Amygdala (tissue), 56 donors: ENCODE data around the gene METTL25.

ENCODE experiments used
- DNase-seq, 56 donors: peaks; one replicate each; lab custom pipeline; 2025; lab: John Stamatoyannopoulos, UW

Gene METTL25

DNA sequence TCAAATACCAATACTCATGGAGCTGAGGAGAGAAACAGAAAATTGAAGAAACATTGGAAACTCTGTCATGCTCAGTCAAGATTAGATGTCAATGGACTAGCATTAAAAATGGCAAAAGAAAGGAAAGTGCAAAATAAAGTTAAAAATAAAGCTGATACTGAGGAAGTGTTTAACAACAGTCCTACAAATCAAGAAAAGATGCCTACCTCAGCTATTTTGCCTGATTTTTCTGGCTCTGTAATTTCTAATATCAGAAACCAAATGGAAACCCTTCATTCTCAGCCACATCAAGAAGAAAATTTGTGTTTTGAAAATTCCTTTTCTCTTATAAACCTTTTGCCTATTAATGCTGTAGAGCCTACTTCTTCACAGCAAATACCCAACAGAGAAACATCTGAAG lies 40.5 kb downstream of the METTL25 start:
- DNase-seq, result no peak

DNA sequence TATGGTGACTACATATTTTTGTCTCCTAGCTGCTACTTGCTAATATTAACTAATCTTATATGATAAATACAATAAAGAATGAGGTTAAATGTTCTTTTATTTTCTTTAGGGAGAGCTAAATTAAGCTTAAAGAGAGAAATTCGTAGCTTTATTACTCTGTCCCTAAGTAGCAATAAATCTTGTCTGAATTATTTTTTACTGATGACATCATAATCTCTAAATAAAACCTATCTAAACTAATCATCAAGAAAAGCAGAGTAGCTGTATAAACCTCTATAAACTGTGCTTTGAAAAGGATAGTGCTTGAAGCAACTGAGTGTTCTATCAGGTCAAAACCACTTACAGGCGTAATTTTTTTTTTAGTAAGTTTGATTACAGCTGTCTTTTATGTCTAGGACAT lies 42.5 kb downstream of the METTL25 start:
- DNase-seq, result no peak

GRCh38 chr12:82406651-82407050 lies 48.3 kb downstream of the METTL25 start:
- no peak for DNase-seq

- no peak for DNase-seq
Observed at GRCh38 chr12:82407481-82407880, 49.2 kb downstream of the METTL25 start.

DNA sequence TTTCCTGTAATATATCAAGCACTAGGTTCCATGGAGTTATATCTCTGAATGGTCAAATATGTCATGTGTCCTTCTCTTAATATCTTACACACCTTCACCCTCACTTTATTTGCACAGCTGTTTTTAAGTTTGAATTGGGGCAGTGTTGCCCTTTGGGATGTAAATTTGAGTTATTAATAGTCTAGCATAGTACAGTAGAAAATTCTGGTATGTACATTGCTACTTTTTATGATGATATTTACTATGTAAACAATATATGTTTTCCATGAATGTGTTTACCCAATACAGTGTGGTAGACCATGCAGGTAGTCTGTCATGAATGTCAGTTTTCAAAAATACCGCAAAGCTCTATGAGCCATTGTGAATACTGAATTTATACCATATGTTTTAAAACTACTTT lies 50.5 kb downstream of the METTL25 start:
- no peak for DNase-seq

GRCh38 chr12:82411546-82412230 lies 53.4 kb downstream of the METTL25 start:
- DNase-seq, result no peak

GRCh38 chr12:82412246-82412645 lies 53.9 kb downstream of the METTL25 start:
- DNase-seq, result no peak

DNA sequence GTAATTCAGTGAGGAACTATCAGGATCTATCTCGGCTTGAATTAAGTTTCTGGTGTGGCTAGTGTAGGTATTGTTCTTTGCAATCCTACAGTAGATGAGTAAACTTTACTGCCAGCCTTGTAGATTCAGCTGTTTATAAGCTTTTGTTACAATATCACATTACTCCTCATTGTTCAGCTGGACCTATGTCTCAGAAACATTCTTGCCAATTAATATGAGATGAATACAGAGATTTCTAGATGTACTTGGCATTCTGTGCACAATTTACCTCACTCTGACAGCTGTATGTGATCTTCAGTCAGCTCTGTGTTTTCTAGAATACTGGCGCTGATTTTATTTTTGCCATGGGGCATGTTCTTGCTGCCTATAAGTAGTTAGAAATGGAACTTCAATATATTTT lies 55.7 kb downstream of the METTL25 start:
- DNase-seq, result peak in 1 of 56 donors; percentile 5

- no peak for DNase-seq
Observed at GRCh38 chr12:82414926-82415325, 56.6 kb downstream of the METTL25 start.

- no peak for DNase-seq
Observed at GRCh38 chr12:82415402-82415801, 57.1 kb downstream of the METTL25 start.

- no peak for DNase-seq
Observed at GRCh38 chr12:82425241-82425640, 66.9 kb downstream of the METTL25 start.

- no peak for DNase-seq
Observed at GRCh38 chr12:82426081-82426480, 67.8 kb downstream of the METTL25 start.

DNA sequence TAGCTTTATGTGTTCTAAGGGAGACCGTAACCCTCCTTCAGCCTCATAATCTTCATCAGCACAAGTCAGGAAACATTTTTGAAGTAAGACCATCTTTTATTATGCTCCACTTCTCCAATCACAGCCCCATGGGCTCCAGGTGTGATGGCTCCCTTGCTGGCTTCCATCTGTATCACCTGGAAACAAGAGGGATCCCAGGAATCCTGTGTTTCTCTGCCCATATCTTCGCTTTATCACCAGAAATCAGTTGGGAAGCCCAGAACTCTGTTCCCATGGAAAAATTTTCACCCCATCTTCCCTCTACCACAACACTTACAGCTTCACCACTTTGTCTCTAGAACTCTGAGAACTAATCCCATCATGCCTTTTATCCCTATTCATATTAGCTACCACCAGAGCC lies 68.3 kb downstream of the METTL25 start:
- no peak for DNase-seq

- no peak for DNase-seq
Observed at GRCh38 chr12:82430541-82431145, 72.3 kb downstream of the METTL25 start.

DNA sequence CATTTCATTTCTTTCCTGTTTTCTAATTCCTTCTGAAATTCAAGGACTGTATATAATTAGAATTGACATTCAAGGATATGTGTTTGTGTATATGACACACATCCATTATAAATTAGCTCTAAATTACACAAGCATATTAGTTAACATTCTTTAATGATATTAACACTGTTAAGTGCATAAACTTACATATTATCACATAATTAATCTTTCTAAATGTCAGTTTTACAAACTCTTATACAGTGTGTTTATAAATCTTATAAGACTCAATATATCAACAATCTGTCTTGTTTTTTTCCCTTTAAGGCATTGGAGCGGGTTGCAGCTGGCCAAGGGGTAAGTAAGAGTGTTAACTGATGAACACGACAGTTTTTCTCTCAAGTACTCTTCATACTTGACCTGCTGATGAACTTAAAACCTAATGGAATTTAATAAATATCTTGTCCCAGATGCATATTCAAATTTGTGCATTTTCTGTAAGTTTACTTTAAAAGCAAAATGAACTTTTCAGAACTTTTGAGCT lies 76.1 kb downstream of the METTL25 start:
- no peak for DNase-seq

- no peak for DNase-seq
Observed at GRCh38 chr12:82436354-82436753, 78.0 kb downstream of the METTL25 start.

GRCh38 chr12:82437744-82438143 lies 79.4 kb downstream of the METTL25 start:
- no peak for DNase-seq

GRCh38 chr12:82438356-82438755 lies 80.0 kb downstream of the METTL25 start:
- no peak for DNase-seq

GRCh38 chr12:82440885-82441284 lies 82.6 kb downstream of the METTL25 start:
- no peak for DNase-seq

GRCh38 chr12:82448911-82449578 lies 90.7 kb downstream of the METTL25 start:
- DNase-seq, result no peak

GRCh38 chr12:82456633-82457032 lies 98.3 kb downstream of the METTL25 start:
- DNase-seq, result no peak

GRCh38 chr12:82458101-82458500 lies 99.8 kb downstream of the METTL25 start:
- no peak for DNase-seq
